Thyroid gland (tissue), 4 donors: ENCODE measurements around the gene SAFB. TPM values are rescaled to one million over a fixed set of nuclear protein-coding genes. Genes with fewer than 3 reads are reported as not detected.

Experiments
- DNase-seq, 2 donors: peaks; one replicate each; pipeline ENCODE4 v3.0.0-alpha.2; 2019
- H3K27ac ChIP-seq, 3 donors: fragments of 200-600 bp; sonication (generic); 1 replicate in 2 of 3; 2 replicates in 1 of 3; pipeline ENCODE4 v1.5.1; 2016 to 2019; ENCODE audit warnings: mild to moderate bottlenecking in 1 of 3, moderate library complexity in 1 of 3
- H3K27me3 ChIP-seq: fragments of 200-600 bp; sonication (generic); one replicate; pipeline ENCODE4 v1.5.1; 2019
- H3K36me3 ChIP-seq, 2 donors: fragments of 200-600 bp; sonication (generic); one replicate each; pipeline ENCODE4 v1.5.1; 2016 to 2019
- H3K4me1 ChIP-seq, 2 donors: fragments of 200-600 bp; sonication (generic); one replicate each; pipeline ENCODE4 v1.5.1; 2017 to 2019
- H3K4me3 ChIP-seq, 3 donors: fragments of 200-600 bp; sonication (generic); replicated peaks in 1 of 3; 1 replicate in 2 of 3; 2 replicates in 1 of 3; pipeline ENCODE4 v1.5.1; 2016; ENCODE audit warnings: mild to moderate bottlenecking in 1 of 3
- H3K9me3 ChIP-seq: fragments of 200-600 bp; sonication (generic); one replicate; pipeline ENCODE4 v1.5.1; 2017
- CTCF ChIP-seq, 6 experiments: fragments of 200-600 bp in 3 of 6; fragments of 450-650 bp in 3 of 6; sonication (generic) in 3 of 6; IDR thresholded peaks; one replicate each; pipeline ENCODE4 v1.5.1; 2016 to 2019; ENCODE audit warnings: antibody characterized with exemption in 6 of 6, mild to moderate bottlenecking in 2 of 6, inconsistent platforms in 1 of 6, moderate library complexity in 1 of 6
- POLR2A ChIP-seq, 2 donors: fragments of 450-650 bp; IDR thresholded peaks; one replicate each; pipeline ENCODE4 v1.6.1; 2017; ENCODE audit warnings: antibody characterized with exemption in 2 of 2, mild to moderate bottlenecking in 2 of 2, moderate library complexity in 1 of 2
- WGBS, 2 donors: methylation state at CpG; one replicate each; pipeline ENCODE4 v1.1.5; 2017; 5-methylcytosine and 5-hydroxymethylcytosine counted together
- intact Hi-C: fragments of 100-400 bp; cut with DNase I; formaldehyde crosslinking; loops from one replicate; pipeline ENCODE4 v1.15.1; 2023
- total RNA-seq, 4 donors: library from RNA; depleted of rRNA; stranded (reverse); fragments of >200 nt; gene quantifications; one replicate each; pipeline ENCODE4 v1.2.3, GENCODE V29; 2016

SAFB gene
- total RNA-seq, 4 donors from 2014 or later: 70.1 to 129 (median 86.7) TPM

GRCh38 chr19:5590865-5591154 is 32.1 kb upstream of the SAFB start:
- intact Hi-C loops: no loop called here
- Histone ChIP-seq H3K4me1 (peaks cover 7 to 8% of the 10 kb centered on the region in 2 donors), H3K4me3 (no peak overlapping the region), H3K27ac (no peak overlapping the region), H3K27me3 (no peaks in the 10 kb centered on the region), H3K36me3 (peaks cover 84 to 91% of the 10 kb centered on the region in 2 donors), H3K9me3 (no peaks in the 10 kb centered on the region)
- no peak for DNase-seq
- TF ChIP-seq CTCF (IDR thresholded peaks at IDR 0.05): no peak
- TF ChIP-seq POLR2A (IDR thresholded peaks at IDR 0.05): no peak
- WGBS, 2 donors: 89 to 94% methylated on average over 9 of the region's 9 CpGs

- H3K27me3 ChIP-seq: no peaks in the 10 kb centered on the region
- WGBS, 2 donors: 91 to 98% methylated on average over 16 to 17 of the region's 17 CpGs
- TF ChIP-seq CTCF (IDR thresholded peaks at IDR 0.05): no peak
- TF ChIP-seq POLR2A (IDR thresholded peaks at IDR 0.05): no peak
Measured at GRCh38 chr19:5591476-5591875, 31.4 kb upstream of the SAFB start.

GRCh38 chr19:5592531-5593342 is 30.1 kb upstream of the SAFB start:
- Histone ChIP-seq H3K27me3 (no peaks in the 10 kb centered on the region), H3K4me3 (no peak overlapping the region), H3K27ac (no peak overlapping the region), H3K36me3 (peaks cover 95 to 98% of the 10 kb centered on the region in 2 donors), H3K9me3 (no peaks in the 10 kb centered on the region), H3K4me1 (no peaks in the 10 kb centered on the region)
- intact Hi-C loops: no loop called here
- DNase-seq: no peak
- 92% methylated on average over 24 of the region's 24 CpGs for WGBS, 2 donors
- TF ChIP-seq POLR2A (IDR thresholded peaks at IDR 0.05) (no peak), CTCF (IDR thresholded peaks at IDR 0.05) (no peak)

More at GRCh38 chr19:5591476-5591875, 31.4 kb upstream of the SAFB start:
- Histone ChIP-seq H3K9me3 (no peaks in the 10 kb centered on the region), H3K4me1 (peaks cover under 1 to 2% of the 10 kb centered on the region in 2 donors), H3K4me3 (no peak overlapping the region), H3K36me3 (peaks cover 89 to 97% of the 10 kb centered on the region in 2 donors), H3K27ac (no peak overlapping the region)
- DNase-seq: no peak
- intact Hi-C loops: no loop called here

GRCh38 chr19:5593343-5594255 is 29.3 kb upstream of the SAFB start:
- Histone ChIP-seq H3K9me3 (no peaks in the 10 kb centered on the region), H3K36me3 (peaks cover 95 to 98% of the 10 kb centered on the region in 2 donors), H3K27me3 (no peaks in the 10 kb centered on the region), H3K27ac (no peak overlapping the region), H3K4me1 (no peaks in the 10 kb centered on the region), H3K4me3 (no peak overlapping the region)
- 94 to 96% methylated on average over 66 to 67 of the region's 67 CpGs for WGBS, 2 donors
- intact Hi-C loops: no loop called here
- no peak for TF ChIP-seq CTCF (IDR thresholded peaks at IDR 0.05)
- TF ChIP-seq POLR2A (IDR thresholded peaks at IDR 0.05): no peak
- DNase-seq: no peak
